ENCODE data around the gene MAP2K5.

DNA sequence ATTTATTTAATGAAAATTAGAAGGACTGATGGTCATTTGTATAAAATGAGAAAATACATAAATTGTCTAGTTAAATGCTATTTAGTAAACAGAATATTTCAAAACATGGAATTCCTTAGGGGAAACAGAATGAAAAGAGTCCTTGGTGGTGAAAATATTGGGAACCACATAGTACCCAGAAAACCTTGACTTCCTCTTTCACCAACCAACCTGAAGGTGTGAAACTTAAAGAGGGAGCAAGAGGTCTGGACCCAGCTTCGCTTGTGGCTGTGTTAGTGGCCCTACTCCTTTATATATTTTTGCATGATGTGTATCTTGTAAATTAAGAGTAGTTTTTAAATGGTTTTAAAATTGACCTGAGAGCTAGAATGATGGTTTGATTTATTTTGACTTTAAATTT, 64.2 kb downstream of the MAP2K5 start:
- TF ChIP-seq, protein P1, sequence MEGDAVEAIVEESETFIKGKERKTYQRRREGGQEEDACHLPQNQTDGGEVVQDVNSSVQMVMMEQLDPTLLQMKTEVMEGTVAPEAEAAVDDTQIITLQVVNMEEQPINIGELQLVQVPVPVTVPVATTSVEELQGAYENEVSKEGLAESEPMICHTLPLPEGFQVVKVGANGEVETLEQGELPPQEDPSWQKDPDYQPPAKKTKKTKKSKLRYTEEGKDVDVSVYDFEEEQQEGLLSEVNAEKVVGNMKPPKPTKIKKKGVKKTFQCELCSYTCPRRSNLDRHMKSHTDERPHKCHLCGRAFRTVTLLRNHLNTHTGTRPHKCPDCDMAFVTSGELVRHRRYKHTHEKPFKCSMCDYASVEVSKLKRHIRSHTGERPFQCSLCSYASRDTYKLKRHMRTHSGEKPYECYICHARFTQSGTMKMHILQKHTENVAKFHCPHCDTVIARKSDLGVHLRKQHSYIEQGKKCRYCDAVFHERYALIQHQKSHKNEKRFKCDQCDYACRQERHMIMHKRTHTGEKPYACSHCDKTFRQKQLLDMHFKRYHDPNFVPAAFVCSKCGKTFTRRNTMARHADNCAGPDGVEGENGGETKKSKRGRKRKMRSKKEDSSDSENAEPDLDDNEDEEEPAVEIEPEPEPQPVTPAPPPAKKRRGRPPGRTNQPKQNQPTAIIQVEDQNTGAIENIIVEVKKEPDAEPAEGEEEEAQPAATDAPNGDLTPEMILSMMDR (IDR thresholded peaks at IDR 0.05): no peak
- no peak for TF ChIP-seq POLR2A (IDR thresholded peaks at IDR 0.05)
